ENCODE measurements around the gene ODC1.

Gene ODC1

DNA sequence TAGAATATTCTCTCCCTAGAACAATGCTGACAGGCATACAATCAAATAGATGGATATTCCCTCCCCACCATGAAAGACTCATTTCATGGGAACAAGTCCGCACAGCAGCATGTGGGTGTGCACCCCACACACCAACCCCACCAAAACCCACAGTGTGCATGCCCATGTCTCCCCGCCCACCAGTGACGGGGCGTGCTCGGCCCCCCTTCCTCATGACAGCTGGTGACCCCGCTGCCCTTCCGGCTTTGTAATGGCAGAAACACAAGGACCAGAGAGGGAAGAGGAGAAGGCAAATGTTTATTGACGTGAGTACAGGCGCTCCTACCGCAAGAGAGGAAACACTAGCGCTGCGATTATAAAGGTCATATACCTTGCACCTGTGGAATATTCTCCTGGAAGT lies 30.8 kb upstream of the ODC1 start:
- no peaks in the 10 kb centered on the region for H3K9me3 ChIP-seq (ENCODE audit: control insufficient read depth, low read length)
- no peaks in the 10 kb centered on the region for H3K36me3 ChIP-seq (ENCODE audit: control insufficient read depth, insufficient read depth, low read length)
- H3K4me1 ChIP-seq (ENCODE audit: control insufficient read depth, insufficient read depth, low read length), result no peaks in the 10 kb centered on the region
- 91 to 93% methylated on average over 12 of the region's 12 CpGs for whole genome bisulfite sequencing, 2 experiments
- no peak overlapping the region for H3K27ac ChIP-seq (ENCODE audit: insufficient read depth, low read depth, low read length, poor library complexity, severe bottlenecking)
- H3K4me3 ChIP-seq (ENCODE audit: insufficient read depth, low read depth, low read length), result no peak overlapping the region
- H3K27me3 ChIP-seq (ENCODE audit: control insufficient read depth, insufficient read depth, low read length, poor library complexity, severe bottlenecking), result no peaks in the 10 kb centered on the region

DNA sequence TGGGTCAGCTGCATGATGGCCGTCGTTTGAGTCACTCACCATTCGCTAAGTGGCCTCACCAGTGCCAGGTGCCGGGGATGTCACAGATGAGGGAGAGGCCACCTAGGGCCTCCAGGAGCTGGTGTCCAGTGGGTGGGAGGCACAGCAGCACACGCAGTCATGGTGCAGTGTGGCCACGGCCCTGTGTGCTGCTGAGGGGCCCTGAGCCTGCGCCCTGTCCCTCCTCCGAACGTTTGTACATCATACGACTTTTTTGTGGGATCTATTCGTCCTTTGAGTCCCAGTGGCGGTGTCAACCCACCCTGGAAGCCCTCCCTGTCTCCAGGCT lies 30.1 kb upstream of the ODC1 start:
- H3K36me3 ChIP-seq (ENCODE audit: control insufficient read depth, insufficient read depth, low read length), result no peaks in the 10 kb centered on the region
- H3K27me3 ChIP-seq (ENCODE audit: control insufficient read depth, insufficient read depth, low read length, poor library complexity, severe bottlenecking), result no peaks in the 10 kb centered on the region
- no peaks in the 10 kb centered on the region for H3K9me3 ChIP-seq (ENCODE audit: control insufficient read depth, low read length)
- no peak overlapping the region for H3K4me3 ChIP-seq (ENCODE audit: insufficient read depth, low read depth, low read length)
- H3K27ac ChIP-seq (ENCODE audit: insufficient read depth, low read depth, low read length, poor library complexity, severe bottlenecking), result no peak overlapping the region
- WGBS, 2 experiments, result 85 to 86% methylated on average over 12 of the region's 12 CpGs
- no peaks in the 10 kb centered on the region for H3K4me1 ChIP-seq (ENCODE audit: control insufficient read depth, insufficient read depth, low read length)

DNA sequence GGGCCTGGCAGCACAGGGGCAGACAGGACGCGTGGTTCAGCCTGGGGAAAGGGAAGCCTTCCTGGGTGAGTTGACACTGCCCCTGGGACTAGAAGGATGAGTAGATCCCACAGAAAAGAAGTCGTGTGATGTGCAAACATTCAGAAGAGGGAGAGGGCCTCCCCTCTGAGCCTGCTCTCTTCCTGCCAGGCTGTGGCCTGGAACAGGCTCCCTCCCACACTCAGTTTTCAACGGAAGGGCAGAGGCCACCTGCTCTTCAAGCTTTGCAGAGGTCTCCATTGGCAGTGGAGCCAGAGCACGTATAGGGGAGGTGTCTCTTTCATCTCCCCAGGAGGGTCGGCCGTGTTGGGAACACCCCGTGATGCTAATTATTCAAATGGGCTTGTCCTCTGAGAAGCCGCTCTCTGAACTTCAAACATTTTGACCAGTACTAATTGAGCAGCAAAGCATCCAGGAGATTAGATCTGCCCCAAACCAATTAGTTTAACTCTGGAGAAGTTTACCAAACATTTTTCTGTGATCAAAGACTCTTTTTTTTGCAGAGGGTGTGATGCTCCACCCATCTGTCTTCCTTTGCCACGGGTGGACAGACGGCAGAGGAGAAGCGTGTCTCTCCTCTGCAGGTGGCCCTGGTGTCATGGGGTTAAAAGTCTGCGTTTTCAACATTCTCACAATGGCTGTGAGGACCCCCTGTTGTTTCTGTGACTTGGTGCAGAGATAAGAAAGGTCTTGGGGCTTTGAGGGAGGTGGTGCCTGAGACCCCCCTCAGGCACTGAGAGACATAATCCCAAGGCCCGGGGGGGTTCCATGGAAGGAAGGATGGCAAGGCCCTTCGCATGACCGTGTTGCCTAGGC lies 29.5 kb upstream of the ODC1 start:
- Histone ChIP-seq H3K4me1 (ENCODE audit: control insufficient read depth, insufficient read depth, low read length) (no peaks in the 10 kb centered on the region), H3K9me3 (ENCODE audit: control insufficient read depth, low read length) (no peaks in the 10 kb centered on the region), H3K4me3 (ENCODE audit: insufficient read depth, low read depth, low read length) (no peak overlapping the region), H3K27ac (ENCODE audit: insufficient read depth, low read depth, low read length, poor library complexity, severe bottlenecking) (no peak overlapping the region), H3K36me3 (ENCODE audit: control insufficient read depth, insufficient read depth, low read length) (no peaks in the 10 kb centered on the region), H3K27me3 (ENCODE audit: control insufficient read depth, insufficient read depth, low read length, poor library complexity, severe bottlenecking) (no peaks in the 10 kb centered on the region)
- 20 to 21% methylated on average over 16 of the region's 16 CpGs for WGBS, 2 experiments

GRCh38 chr2:10476723-10477442 lies 28.8 kb upstream of the ODC1 start:
- 89 to 92% methylated on average over 12 of the region's 12 CpGs for WGBS, 2 experiments
- Histone ChIP-seq H3K4me3 (ENCODE audit: insufficient read depth, low read depth, low read length) (no peak overlapping the region), H3K36me3 (ENCODE audit: control insufficient read depth, insufficient read depth, low read length) (no peaks in the 10 kb centered on the region), H3K27me3 (ENCODE audit: control insufficient read depth, insufficient read depth, low read length, poor library complexity, severe bottlenecking) (no peaks in the 10 kb centered on the region), H3K27ac (ENCODE audit: insufficient read depth, low read depth, low read length, poor library complexity, severe bottlenecking) (no peak overlapping the region), H3K9me3 (ENCODE audit: control insufficient read depth, low read length) (no peaks in the 10 kb centered on the region), H3K4me1 (ENCODE audit: control insufficient read depth, insufficient read depth, low read length) (no peaks in the 10 kb centered on the region)

- H3K4me1 ChIP-seq (ENCODE audit: control insufficient read depth, insufficient read depth, low read length), result no peaks in the 10 kb centered on the region
- H3K36me3 ChIP-seq (ENCODE audit: control insufficient read depth, insufficient read depth, low read length), result no peaks in the 10 kb centered on the region
- 90% methylated on average over 22 of the region's 22 CpGs for WGBS, 2 experiments
- no peak overlapping the region for H3K27ac ChIP-seq (ENCODE audit: insufficient read depth, low read depth, low read length, poor library complexity, severe bottlenecking)
- H3K27me3 ChIP-seq (ENCODE audit: control insufficient read depth, insufficient read depth, low read length, poor library complexity, severe bottlenecking), result no peaks in the 10 kb centered on the region
- no peak overlapping the region for H3K4me3 ChIP-seq (ENCODE audit: insufficient read depth, low read depth, low read length)
- H3K9me3 ChIP-seq (ENCODE audit: control insufficient read depth, low read length), result no peaks in the 10 kb centered on the region
Measured at GRCh38 chr2:10475811-10476660, 27.9 kb upstream of the ODC1 start.

- H3K36me3 ChIP-seq (ENCODE audit: control insufficient read depth, insufficient read depth, low read length), result no peaks in the 10 kb centered on the region
- 92 to 95% methylated on average over 21 of the region's 21 CpGs for WGBS, 2 experiments
- no peaks in the 10 kb centered on the region for H3K27me3 ChIP-seq (ENCODE audit: control insufficient read depth, insufficient read depth, low read length, poor library complexity, severe bottlenecking)
- no peaks in the 10 kb centered on the region for H3K4me1 ChIP-seq (ENCODE audit: control insufficient read depth, insufficient read depth, low read length)
- no peaks in the 10 kb centered on the region for H3K9me3 ChIP-seq (ENCODE audit: control insufficient read depth, low read length)
- no peak overlapping the region for H3K27ac ChIP-seq (ENCODE audit: insufficient read depth, low read depth, low read length, poor library complexity, severe bottlenecking)
- no peak overlapping the region for H3K4me3 ChIP-seq (ENCODE audit: insufficient read depth, low read depth, low read length)
Measured at GRCh38 chr2:10475221-10475722, 27.1 kb upstream of the ODC1 start.

DNA sequence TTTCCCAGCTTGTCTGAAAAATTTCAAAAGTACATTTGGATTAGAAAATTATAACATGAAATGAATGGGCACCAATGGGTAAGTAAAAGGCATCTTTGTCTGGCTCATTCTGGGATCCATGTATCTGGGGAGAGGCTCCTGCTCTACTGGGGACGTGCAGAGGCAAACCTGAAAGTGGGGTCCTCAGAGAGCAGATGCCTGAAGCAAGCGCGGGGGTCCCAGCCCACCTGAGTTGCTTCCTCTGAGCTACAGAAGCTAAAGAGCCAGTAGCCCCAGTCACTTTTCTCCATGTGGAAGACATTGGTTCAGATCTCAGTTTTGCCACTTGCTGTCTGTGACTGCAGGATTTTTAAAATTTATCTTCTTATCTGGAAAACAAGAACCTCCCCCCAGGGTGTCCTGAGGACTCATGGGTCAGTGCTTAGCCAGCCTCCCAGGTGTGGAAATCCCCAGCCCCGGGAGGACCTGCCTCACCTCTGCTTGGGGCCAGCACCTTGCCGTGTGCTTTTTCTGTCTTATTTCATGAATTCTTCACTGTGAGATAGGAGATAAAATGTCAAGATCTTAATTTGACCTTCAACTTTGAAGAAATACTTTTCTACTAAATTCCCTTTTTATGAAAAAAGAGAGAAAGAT lies 25.1 kb upstream of the ODC1 start:
- no peak overlapping the region for H3K27ac ChIP-seq (ENCODE audit: insufficient read depth, low read depth, low read length, poor library complexity, severe bottlenecking)
- H3K36me3 ChIP-seq (ENCODE audit: control insufficient read depth, insufficient read depth, low read length), result no peaks in the 10 kb centered on the region
- no peak overlapping the region for H3K4me3 ChIP-seq (ENCODE audit: insufficient read depth, low read depth, low read length)
- H3K4me1 ChIP-seq (ENCODE audit: control insufficient read depth, insufficient read depth, low read length), result no peaks in the 10 kb centered on the region
- H3K27me3 ChIP-seq (ENCODE audit: control insufficient read depth, insufficient read depth, low read length, poor library complexity, severe bottlenecking), result no peaks in the 10 kb centered on the region
- H3K9me3 ChIP-seq (ENCODE audit: control insufficient read depth, low read length), result no peaks in the 10 kb centered on the region
- 88 to 89% methylated on average over 5 of the region's 5 CpGs for WGBS, 2 experiments

GRCh38 chr2:10471955-10472354 lies 23.8 kb upstream of the ODC1 start:
- no peaks in the 10 kb centered on the region for H3K27me3 ChIP-seq (ENCODE audit: control insufficient read depth, insufficient read depth, low read length, poor library complexity, severe bottlenecking)
- no peaks in the 10 kb centered on the region for H3K36me3 ChIP-seq (ENCODE audit: control insufficient read depth, insufficient read depth, low read length)
- no peaks in the 10 kb centered on the region for H3K9me3 ChIP-seq (ENCODE audit: control insufficient read depth, low read length)
- H3K27ac ChIP-seq (ENCODE audit: insufficient read depth, low read depth, low read length, poor library complexity, severe bottlenecking), result no peak overlapping the region
- 85 to 88% methylated on average over 2 of the region's 2 CpGs for WGBS, 2 experiments
- no peaks in the 10 kb centered on the region for H3K4me1 ChIP-seq (ENCODE audit: control insufficient read depth, insufficient read depth, low read length)
- no peak overlapping the region for H3K4me3 ChIP-seq (ENCODE audit: insufficient read depth, low read depth, low read length)

GRCh38 chr2:10471046-10471571 lies 23.0 kb upstream of the ODC1 start:
- no peaks in the 10 kb centered on the region for H3K36me3 ChIP-seq (ENCODE audit: control insufficient read depth, insufficient read depth, low read length)
- no peaks in the 10 kb centered on the region for H3K4me1 ChIP-seq (ENCODE audit: control insufficient read depth, insufficient read depth, low read length)
- WGBS, 2 experiments, result 71 to 76% methylated on average over 15 of the region's 15 CpGs
- no peak overlapping the region for H3K27ac ChIP-seq (ENCODE audit: insufficient read depth, low read depth, low read length, poor library complexity, severe bottlenecking)
- H3K27me3 ChIP-seq (ENCODE audit: control insufficient read depth, insufficient read depth, low read length, poor library complexity, severe bottlenecking), result no peaks in the 10 kb centered on the region
- H3K4me3 ChIP-seq (ENCODE audit: insufficient read depth, low read depth, low read length), result no peak overlapping the region
- no peaks in the 10 kb centered on the region for H3K9me3 ChIP-seq (ENCODE audit: control insufficient read depth, low read length)
